ENCODE results near the gene MFGE8.

DNA sequence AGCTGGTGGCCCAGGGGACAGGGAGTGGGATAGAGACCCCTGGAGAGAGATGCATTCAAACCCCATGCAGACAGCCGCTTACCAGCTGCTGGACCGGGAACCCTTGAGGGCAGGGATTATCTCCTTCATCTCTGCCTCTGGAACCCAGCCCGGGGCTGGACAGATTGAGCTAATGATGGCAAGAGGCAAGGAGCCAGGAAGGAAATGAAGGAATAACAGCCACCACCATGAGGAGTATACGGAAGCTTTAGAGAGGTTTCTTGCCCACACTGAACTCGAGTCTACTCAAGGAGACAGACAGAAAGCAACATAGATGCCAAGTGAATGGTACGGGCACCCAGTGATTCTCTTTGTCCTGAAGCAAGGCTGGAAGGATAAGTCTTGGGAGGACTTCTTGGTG is 41.1 kb downstream of the MFGE8 start:
- TF ChIP-seq POLR2A (IDR thresholded peaks at IDR 0.05) (no peak), CTCF (IDR thresholded peaks at IDR 0.05) (no peak)

Data from Peyer's patch (tissue), 4 donors.